MM.1S (cell line): ENCODE measurements around the gene RPS3.

Experiments used
- EZH2phosphoT487 ChIP-seq: fragments of 300-600 bp; sonication (generic); IDR thresholded peaks from 2 replicates; pipeline ENCODE4 v1.6.1; 2018; ENCODE audit warnings: antibody characterized with exemption, low read length
- TF ChIP-seq, protein P1 (sequence below): fragments of 300-600 bp; sonication (generic); IDR thresholded peaks from 2 replicates; pipeline ENCODE4 v1.5.1; 2016; ENCODE audit warnings: antibody characterized with exemption, low read length, mixed read lengths

DNA sequence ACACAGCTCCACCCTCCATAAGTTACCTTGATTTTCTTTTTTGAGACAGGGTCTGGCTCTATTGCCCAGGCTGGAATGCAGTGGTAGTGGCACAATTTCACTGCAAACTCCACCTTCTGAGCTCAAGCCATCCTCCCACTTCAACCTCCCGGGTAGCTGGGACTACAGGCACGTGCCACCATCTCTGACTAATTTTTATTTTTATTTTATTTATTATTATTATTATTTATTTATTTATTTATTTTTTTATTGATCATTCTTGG is 9.6 kb downstream of the RPS3 start:
- TF ChIP-seq, protein P1, sequence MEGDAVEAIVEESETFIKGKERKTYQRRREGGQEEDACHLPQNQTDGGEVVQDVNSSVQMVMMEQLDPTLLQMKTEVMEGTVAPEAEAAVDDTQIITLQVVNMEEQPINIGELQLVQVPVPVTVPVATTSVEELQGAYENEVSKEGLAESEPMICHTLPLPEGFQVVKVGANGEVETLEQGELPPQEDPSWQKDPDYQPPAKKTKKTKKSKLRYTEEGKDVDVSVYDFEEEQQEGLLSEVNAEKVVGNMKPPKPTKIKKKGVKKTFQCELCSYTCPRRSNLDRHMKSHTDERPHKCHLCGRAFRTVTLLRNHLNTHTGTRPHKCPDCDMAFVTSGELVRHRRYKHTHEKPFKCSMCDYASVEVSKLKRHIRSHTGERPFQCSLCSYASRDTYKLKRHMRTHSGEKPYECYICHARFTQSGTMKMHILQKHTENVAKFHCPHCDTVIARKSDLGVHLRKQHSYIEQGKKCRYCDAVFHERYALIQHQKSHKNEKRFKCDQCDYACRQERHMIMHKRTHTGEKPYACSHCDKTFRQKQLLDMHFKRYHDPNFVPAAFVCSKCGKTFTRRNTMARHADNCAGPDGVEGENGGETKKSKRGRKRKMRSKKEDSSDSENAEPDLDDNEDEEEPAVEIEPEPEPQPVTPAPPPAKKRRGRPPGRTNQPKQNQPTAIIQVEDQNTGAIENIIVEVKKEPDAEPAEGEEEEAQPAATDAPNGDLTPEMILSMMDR: no peak
- TF ChIP-seq EZH2phosphoT487: no peak
